ENCODE measurements around the gene ISL2. TPM values are rescaled to one million over a fixed set of nuclear protein-coding genes. Genes with fewer than 3 reads are reported as not detected.

The ISL2 gene
- total and polyA plus RNA-seq, 2 of the 13 experiments (the other 11 are each of a cell fraction or from before 2014, with no cell fraction given) = 4.3 to 5.1 TPM

DNA sequence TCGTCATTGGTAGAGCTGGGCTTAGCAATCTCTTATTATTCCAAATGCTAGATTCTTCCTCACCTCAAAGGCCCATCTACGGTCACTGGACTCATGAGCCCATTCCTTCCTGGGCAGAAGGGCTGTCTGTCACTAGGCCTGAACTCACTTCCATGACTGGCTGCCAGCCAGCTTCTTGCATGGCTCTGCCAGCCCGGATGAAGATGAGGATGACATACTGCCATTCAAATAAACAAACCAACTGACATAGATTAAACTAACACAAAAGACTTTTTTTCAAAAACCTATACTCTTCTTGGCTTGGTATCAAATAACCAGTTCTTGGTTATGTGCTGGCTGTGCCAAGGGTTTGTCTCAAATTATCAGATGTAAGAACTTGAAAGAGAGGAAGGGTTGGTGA lies 23.8 kb downstream of the ISL2 start (continued):
- TF ChIP-seq MIER3 (CRISPR knock-in tag; IDR thresholded peaks at IDR 0.05; ENCODE audit: borderline replicate concordance) (no peak), ZNF451 (CRISPR knock-in tag; IDR thresholded peaks at IDR 0.05) (no peak), ARNT (IDR thresholded peaks at IDR 0.05) (no peak), TOE1 (CRISPR knock-in tag; IDR thresholded peaks at IDR 0.05) (no peak), FOSL2 (CRISPR knock-in tag; IDR thresholded peaks at IDR 0.05) (no peak)
- TF ChIP-seq, protein P1, sequence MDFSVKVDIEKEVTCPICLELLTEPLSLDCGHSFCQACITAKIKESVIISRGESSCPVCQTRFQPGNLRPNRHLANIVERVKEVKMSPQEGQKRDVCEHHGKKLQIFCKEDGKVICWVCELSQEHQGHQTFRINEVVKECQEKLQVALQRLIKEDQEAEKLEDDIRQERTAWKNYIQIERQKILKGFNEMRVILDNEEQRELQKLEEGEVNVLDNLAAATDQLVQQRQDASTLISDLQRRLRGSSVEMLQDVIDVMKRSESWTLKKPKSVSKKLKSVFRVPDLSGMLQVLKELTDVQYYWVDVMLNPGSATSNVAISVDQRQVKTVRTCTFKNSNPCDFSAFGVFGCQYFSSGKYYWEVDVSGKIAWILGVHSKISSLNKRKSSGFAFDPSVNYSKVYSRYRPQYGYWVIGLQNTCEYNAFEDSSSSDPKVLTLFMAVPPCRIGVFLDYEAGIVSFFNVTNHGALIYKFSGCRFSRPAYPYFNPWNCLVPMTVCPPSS (IDR thresholded peaks at IDR 0.05) = no peak
- TF ChIP-seq, protein P2, sequence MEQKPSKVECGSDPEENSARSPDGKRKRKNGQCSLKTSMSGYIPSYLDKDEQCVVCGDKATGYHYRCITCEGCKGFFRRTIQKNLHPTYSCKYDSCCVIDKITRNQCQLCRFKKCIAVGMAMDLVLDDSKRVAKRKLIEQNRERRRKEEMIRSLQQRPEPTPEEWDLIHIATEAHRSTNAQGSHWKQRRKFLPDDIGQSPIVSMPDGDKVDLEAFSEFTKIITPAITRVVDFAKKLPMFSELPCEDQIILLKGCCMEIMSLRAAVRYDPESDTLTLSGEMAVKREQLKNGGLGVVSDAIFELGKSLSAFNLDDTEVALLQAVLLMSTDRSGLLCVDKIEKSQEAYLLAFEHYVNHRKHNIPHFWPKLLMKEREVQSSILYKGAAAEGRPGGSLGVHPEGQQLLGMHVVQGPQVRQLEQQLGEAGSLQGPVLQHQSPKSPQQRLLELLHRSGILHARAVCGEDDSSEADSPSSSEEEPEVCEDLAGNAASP (CRISPR knock-in tag; IDR thresholded peaks at IDR 0.05; ENCODE audit: borderline replicate concordance) = no peak

DNA sequence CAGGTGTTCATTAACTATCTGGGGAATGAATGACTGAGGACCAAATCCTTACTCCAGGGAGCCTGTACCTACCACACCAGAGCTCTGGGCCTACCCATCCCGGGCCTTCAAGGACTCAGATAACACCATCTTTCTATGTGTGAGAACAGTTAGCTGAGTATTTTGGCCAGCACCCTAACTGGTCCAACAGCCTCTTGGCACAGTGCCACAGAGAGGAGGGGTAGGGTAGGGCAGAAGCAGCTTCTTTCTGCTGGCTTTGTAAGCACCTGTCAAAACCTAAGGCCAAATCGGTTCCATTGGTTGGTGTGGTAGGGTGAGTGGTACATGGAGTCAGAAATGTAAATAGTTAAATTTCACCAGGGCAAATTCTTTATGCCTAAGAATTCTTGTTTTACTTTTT lies 26.7 kb downstream of the ISL2 start:
- H3K9me3 ChIP-seq (ENCODE audit: low read length) = no peaks in the 10 kb centered on the region
- 73% methylated on average over 2 of the region's 2 CpGs for WGBS (ENCODE audit: low lambda C conversion rate)
- no peak overlapping the region for H3K4me3 ChIP-seq (replicated peaks in 1 of 3; ENCODE audit: insufficient read depth in 1 of 3, low read depth in 2 of 3, low read length in 3 of 3)
- no peaks in the 10 kb centered on the region for H3K79me2 ChIP-seq (ENCODE audit: insufficient read depth, low read length)
- FAIRE-seq (no peak), DNase-seq (ENCODE audit: low spot score) (no peak), ATAC-seq (no peak)
- no TSS peak for BruUV-seq (replicated peaks)
- no peak overlapping the region for H3K9ac ChIP-seq (ENCODE audit: insufficient read depth, low read depth, low read length)
- no peaks in the 10 kb centered on the region for H3K4me1 ChIP-seq (ENCODE audit: insufficient read depth, low read length)
- no peaks in the 10 kb centered on the region for H3K27me3 ChIP-seq (ENCODE audit: control insufficient read depth in 1 of 2, insufficient read depth in 2 of 2, low read length in 2 of 2)
- intact Hi-C loops (cut with micrococcal nuclease; ENCODE audit: unreplicated experiment) = no loop called here
- in situ Hi-C loops (cut with HindIII; ENCODE audit: extremely low pct_ligation_motif_present, low pct_unique_long_range_greater_than_20kb) = no loop called here
- no peak overlapping the region for H3K4me2 ChIP-seq (ENCODE audit: low read depth, low read length)
- H4K20me1 ChIP-seq (ENCODE audit: insufficient read depth, low read length) = no peaks in the 10 kb centered on the region
- H3K27ac ChIP-seq (ENCODE audit: extremely low read length, insufficient read depth, low read length) = no peak overlapping the region
- CTCF ChIA-PET (ENCODE audit: low intra/inter-chr PET ratio, low total read pairs) = no interaction called here
- no peaks in the 10 kb centered on the region for H3K36me3 ChIP-seq (replicated peaks in 1 of 2; ENCODE audit: control insufficient read depth in 1 of 2, insufficient read depth in 2 of 2, low read length in 2 of 2)
- POLR2A ChIA-PET = no interaction called here
- no peak overlapping the region for H2AFZ ChIP-seq (ENCODE audit: low read length)
- TF ChIP-seq, protein P3, sequence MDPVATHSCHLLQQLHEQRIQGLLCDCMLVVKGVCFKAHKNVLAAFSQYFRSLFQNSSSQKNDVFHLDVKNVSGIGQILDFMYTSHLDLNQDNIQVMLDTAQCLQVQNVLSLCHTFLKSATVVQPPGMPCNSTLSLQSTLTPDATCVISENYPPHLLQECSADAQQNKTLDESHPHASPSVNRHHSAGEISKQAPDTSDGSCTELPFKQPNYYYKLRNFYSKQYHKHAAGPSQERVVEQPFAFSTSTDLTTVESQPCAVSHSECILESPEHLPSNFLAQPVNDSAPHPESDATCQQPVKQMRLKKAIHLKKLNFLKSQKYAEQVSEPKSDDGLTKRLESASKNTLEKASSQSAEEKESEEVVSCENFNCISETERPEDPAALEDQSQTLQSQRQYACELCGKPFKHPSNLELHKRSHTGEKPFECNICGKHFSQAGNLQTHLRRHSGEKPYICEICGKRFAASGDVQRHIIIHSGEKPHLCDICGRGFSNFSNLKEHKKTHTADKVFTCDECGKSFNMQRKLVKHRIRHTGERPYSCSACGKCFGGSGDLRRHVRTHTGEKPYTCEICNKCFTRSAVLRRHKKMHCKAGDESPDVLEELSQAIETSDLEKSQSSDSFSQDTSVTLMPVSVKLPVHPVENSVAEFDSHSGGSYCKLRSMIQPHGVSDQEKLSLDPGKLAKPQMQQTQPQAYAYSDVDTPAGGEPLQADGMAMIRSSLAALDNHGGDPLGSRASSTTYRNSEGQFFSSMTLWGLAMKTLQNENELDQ (CRISPR knock-in tag; IDR thresholded peaks at IDR 0.05; ENCODE audit: borderline replicate concordance) = no peak
- TF ChIP-seq, protein P4, sequence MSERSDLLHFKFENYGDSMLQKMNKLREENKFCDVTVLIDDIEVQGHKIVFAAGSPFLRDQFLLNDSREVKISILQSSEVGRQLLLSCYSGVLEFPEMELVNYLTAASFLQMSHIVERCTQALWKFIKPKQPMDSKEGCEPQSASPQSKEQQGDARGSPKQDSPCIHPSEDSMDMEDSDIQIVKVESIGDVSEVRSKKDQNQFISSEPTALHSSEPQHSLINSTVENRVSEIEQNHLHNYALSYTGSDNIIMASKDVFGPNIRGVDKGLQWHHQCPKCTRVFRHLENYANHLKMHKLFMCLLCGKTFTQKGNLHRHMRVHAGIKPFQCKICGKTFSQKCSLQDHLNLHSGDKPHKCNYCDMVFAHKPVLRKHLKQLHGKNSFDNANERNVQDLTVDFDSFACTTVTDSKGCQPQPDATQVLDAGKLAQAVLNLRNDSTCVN (CRISPR knock-in tag; IDR thresholded peaks at IDR 0.05; ENCODE audit: borderline replicate concordance) = no peak
- no peak for TF ChIP-seq ZNF572 (CRISPR knock-in tag; IDR thresholded peaks at IDR 0.05)
- TF ChIP-seq, protein P5, sequence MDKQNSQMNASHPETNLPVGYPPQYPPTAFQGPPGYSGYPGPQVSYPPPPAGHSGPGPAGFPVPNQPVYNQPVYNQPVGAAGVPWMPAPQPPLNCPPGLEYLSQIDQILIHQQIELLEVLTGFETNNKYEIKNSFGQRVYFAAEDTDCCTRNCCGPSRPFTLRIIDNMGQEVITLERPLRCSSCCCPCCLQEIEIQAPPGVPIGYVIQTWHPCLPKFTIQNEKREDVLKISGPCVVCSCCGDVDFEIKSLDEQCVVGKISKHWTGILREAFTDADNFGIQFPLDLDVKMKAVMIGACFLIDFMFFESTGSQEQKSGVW (CRISPR knock-in tag; IDR thresholded peaks at IDR 0.05; ENCODE audit: borderline replicate concordance) = no peak
- TF ChIP-seq SIN3B (IDR thresholded peaks at IDR 0.05; ENCODE audit: low read length) = no peak
- TF ChIP-seq ZNF772 (CRISPR knock-in tag; IDR thresholded peaks at IDR 0.05) = no peak
- TF ChIP-seq, protein P6, sequence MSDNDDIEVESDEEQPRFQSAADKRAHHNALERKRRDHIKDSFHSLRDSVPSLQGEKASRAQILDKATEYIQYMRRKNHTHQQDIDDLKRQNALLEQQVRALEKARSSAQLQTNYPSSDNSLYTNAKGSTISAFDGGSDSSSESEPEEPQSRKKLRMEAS (IDR thresholded peaks at IDR 0.05) = no peak
- TF ChIP-seq, protein P7, sequence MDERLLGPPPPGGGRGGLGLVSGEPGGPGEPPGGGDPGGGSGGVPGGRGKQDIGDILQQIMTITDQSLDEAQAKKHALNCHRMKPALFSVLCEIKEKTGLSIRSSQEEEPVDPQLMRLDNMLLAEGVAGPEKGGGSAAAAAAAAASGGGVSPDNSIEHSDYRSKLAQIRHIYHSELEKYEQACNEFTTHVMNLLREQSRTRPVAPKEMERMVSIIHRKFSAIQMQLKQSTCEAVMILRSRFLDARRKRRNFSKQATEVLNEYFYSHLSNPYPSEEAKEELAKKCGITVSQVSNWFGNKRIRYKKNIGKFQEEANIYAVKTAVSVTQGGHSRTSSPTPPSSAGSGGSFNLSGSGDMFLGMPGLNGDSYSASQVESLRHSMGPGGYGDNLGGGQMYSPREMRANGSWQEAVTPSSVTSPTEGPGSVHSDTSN (CRISPR knock-in tag; IDR thresholded peaks at IDR 0.05) = no peak
- no peak for TF ChIP-seq RCOR2 (CRISPR knock-in tag; IDR thresholded peaks at IDR 0.05)
- TF ChIP-seq NFE2L1 (CRISPR knock-in tag; IDR thresholded peaks at IDR 0.05; ENCODE audit: borderline replicate concordance) = no peak
